WTC11 (cell line): ENCODE measurements around the gene ZCWPW2.

Experiments used
- CREB1 ChIP-seq: sonication (generic); formaldehyde crosslinking; IDR thresholded peaks from 2 replicates; pipeline ENCODE4 v1.8.0; 2023; ENCODE audit warnings: mild to moderate bottlenecking, missing genetic modification reagents
- CTCF ChIP-seq: fragments of 200-600 bp; IDR thresholded peaks from 2 replicates; pipeline ENCODE4 v1.8.0; 2022; ENCODE audit warnings: antibody characterized with exemption
- E2F4 ChIP-seq: sonication (generic); formaldehyde crosslinking; IDR thresholded peaks from 2 replicates; pipeline ENCODE4 v1.8.1; 2022; ENCODE audit warnings: low read depth, mild to moderate bottlenecking, moderate library complexity, missing genetic modification reagents, borderline replicate concordance
- FOXK1 ChIP-seq: sonication (generic); formaldehyde crosslinking; IDR thresholded peaks from 2 replicates; pipeline ENCODE4 v1.8.0; 2022; ENCODE audit warnings: mild to moderate bottlenecking, moderate library complexity, missing genetic modification reagents
- NR2C2 ChIP-seq: sonication (generic); formaldehyde crosslinking; IDR thresholded peaks from 2 replicates; pipeline ENCODE4 v1.8.0; 2022; ENCODE audit warnings: mild to moderate bottlenecking, missing genetic modification reagents
- TEAD4 ChIP-seq: sonication (generic); formaldehyde crosslinking; IDR thresholded peaks from 2 replicates; pipeline ENCODE4 v1.8.0; 2022; ENCODE audit warnings: mild to moderate bottlenecking, missing genetic modification reagents
- ZNF121 ChIP-seq: sonication (generic); formaldehyde crosslinking; IDR thresholded peaks from 2 replicates; pipeline ENCODE4 v1.8.0; 2023; ENCODE audit warnings: missing genetic modification reagents
- ZNF138 ChIP-seq: sonication (generic); formaldehyde crosslinking; conservative IDR thresholded peaks from 2 replicates; pipeline ENCODE4 v1.8.1; 2022; ENCODE audit warnings: mild to moderate bottlenecking, moderate library complexity, missing genetic modification reagents
- TF ChIP-seq, protein P1 (sequence below): sonication (generic); formaldehyde crosslinking; IDR thresholded peaks from 2 replicates; pipeline ENCODE4 v1.8.0; 2022; ENCODE audit warnings: mild to moderate bottlenecking, missing genetic modification reagents

GRCh38 chr3:28553175-28553574 lies 204.7 kb downstream of the ZCWPW2 start:
- TF ChIP-seq CREB1 (CRISPR knock-in tag) (no peak), CTCF (no peak), E2F4 (CRISPR knock-in tag) (no peak), FOXK1 (CRISPR knock-in tag) (no peak), NR2C2 (CRISPR knock-in tag) (no peak), ZNF121 (CRISPR knock-in tag) (no peak), TEAD4 (CRISPR knock-in tag) (no peak), ZNF138 (CRISPR knock-in tag) (no peak)
- TF ChIP-seq, protein P1, sequence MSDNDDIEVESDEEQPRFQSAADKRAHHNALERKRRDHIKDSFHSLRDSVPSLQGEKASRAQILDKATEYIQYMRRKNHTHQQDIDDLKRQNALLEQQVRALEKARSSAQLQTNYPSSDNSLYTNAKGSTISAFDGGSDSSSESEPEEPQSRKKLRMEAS (CRISPR knock-in tag): no peak
